Caco-2 (cell line): ENCODE data around the gene NOVA1. TPM values are rescaled to one million over a fixed set of nuclear protein-coding genes. Genes with fewer than 3 reads are reported as not detected.

ENCODE experiments used
- BruUV-seq: library from RNA; stranded (reverse); fragments of 400-500 nt; replicated peaks from 2 replicates; lab custom pipeline; 2021; lab: Mats Ljungman, UMichigan
- CTCF ChIA-PET: fragments of 300-600 bp; sonication (Branson Sonifier 250); formaldehyde crosslinking; loops from one replicate; lab custom pipeline; 2022; ENCODE audit warnings: antibody characterized with exemption; lab: Charles Lee
- POLR2A ChIA-PET: fragments of 300-600 bp; sonication (Branson Sonifier 250); formaldehyde crosslinking; loops from one replicate; lab custom pipeline; 2022; ENCODE audit warnings: antibody characterized with exemption; lab: Charles Lee
- DNase-seq, 2 experiments: peaks; one replicate each; pipeline versions ENCODE4 v3.0.0 to v3.0.0-alpha.2; 2020 to 2022
- H3K27me3 ChIP-seq: replicated peaks from 2 replicates; pipeline ENCODE4 v1.6.0; 2011; ENCODE audit warnings: low read length; ENCODE audit not compliant: control insufficient read depth, insufficient read depth
- H3K36me3 ChIP-seq: 2 replicates; pipeline ENCODE4 v1.5.1; 2011; ENCODE audit warnings: low read length; ENCODE audit not compliant: control insufficient read depth, insufficient read depth
- H3K4me1 ChIP-seq: fragments of 250-450 bp; sonication (Bioruptor Pico); 2 replicates; pipeline ENCODE4 v1.5.1; 2020; ENCODE audit warnings: mild to moderate bottlenecking
- H3K4me3 ChIP-seq: 2 replicates; pipeline ENCODE4 v1.5.1; 2011; ENCODE audit warnings: low read depth, mild to moderate bottlenecking, control low read depth, low read length
- H3K9me3 ChIP-seq: fragments of 250-450 bp; sonication (Bioruptor Pico); 2 replicates; pipeline ENCODE4 v1.5.1; 2020; ENCODE audit warnings: mild to moderate bottlenecking, moderate library complexity
- H3K27ac Mint-ChIP-seq: one replicate; pipeline ENCODE4 v1.8.0; 2022; ENCODE audit warnings: mixed read lengths; ENCODE audit not compliant: unreplicated experiment
- H3K27me3 Mint-ChIP-seq: one replicate; pipeline ENCODE4 v1.8.0; 2022; ENCODE audit warnings: mixed read lengths; ENCODE audit not compliant: insufficient read depth, unreplicated experiment
- H3K36me3 Mint-ChIP-seq: one replicate; pipeline ENCODE4 v1.8.0; 2022; ENCODE audit warnings: mild to moderate bottlenecking, mixed read lengths; ENCODE audit not compliant: insufficient read depth, unreplicated experiment
- H3K4me1 Mint-ChIP-seq: one replicate; pipeline ENCODE4 v1.8.0; 2022; ENCODE audit warnings: low read depth, mixed read lengths; ENCODE audit not compliant: unreplicated experiment
- H3K4me3 Mint-ChIP-seq: one replicate; pipeline ENCODE4 v1.8.0; 2022; ENCODE audit warnings: mild to moderate bottlenecking, moderate library complexity, mixed read lengths; ENCODE audit not compliant: unreplicated experiment
- H3K9me3 Mint-ChIP-seq: one replicate; pipeline ENCODE4 v1.8.0; 2022; ENCODE audit warnings: mixed read lengths; ENCODE audit not compliant: unreplicated experiment
- CTCF ChIP-seq, 2 experiments: fragments of 200-600 bp in 1 of 2; IDR thresholded peaks; 1 replicate in 1 of 2; 2 replicates in 1 of 2; pipeline versions ENCODE4 v1.5.1 to v1.8.0; 2011 to 2022; ENCODE audit warnings: antibody characterized with exemption in 1 of 2, control low read depth in 1 of 2, inconsistent platforms in 1 of 2, low read depth in 1 of 2, low read length in 1 of 2, mild to moderate bottlenecking in 1 of 2, moderate library complexity in 1 of 2; ENCODE audit not compliant: insufficient read depth in 1 of 2, severe bottlenecking in 1 of 2, unreplicated experiment in 1 of 2
- intact Hi-C: fragments of 100-400 bp; cut with micrococcal nuclease; formaldehyde crosslinking; loops from one replicate; pipeline ENCODE4 v1.10.0; 2022; ENCODE audit not compliant: unreplicated experiment
- total RNA-seq: library from RNA; stranded (reverse); gene quantifications from 2 replicates; pipeline ENCODE4 v1.2.3, GENCODE V29; 2022

NOVA1 gene
- total RNA-seq, 1 experiment from 2014 or later: not detected

GRCh38 chr14:26621364-26621763 is 23.5 kb upstream of the NOVA1 start:
- Mint-ChIP-seq H3K36me3 (no peaks in the 10 kb centered on the region), H3K27me3 (no peaks in the 10 kb centered on the region), H3K9me3 (no peaks in the 10 kb centered on the region), H3K27ac (no peak overlapping the region), H3K4me1 (no peaks in the 10 kb centered on the region), H3K4me3 (no peak overlapping the region)
- CTCF ChIA-PET: no interaction called here
- intact Hi-C loops: no loop called here
- no peak for TF ChIP-seq CTCF (IDR thresholded peaks at IDR 0.05; ENCODE audit: insufficient read depth in 1 of 2, low read depth in 1 of 2, low read length in 1 of 2, severe bottlenecking in 1 of 2, unreplicated experiment in 1 of 2)
- H3K9me3 ChIP-seq: no peaks in the 10 kb centered on the region
- no peaks in the 10 kb centered on the region for H3K27me3 ChIP-seq
- DNase-seq: no peak
- BruUV-seq: no TSS peak
- POLR2A ChIA-PET: no interaction called here
- no peaks in the 10 kb centered on the region for H3K4me1 ChIP-seq
- no peak overlapping the region for H3K4me3 ChIP-seq
- H3K36me3 ChIP-seq: no peaks in the 10 kb centered on the region

GRCh38 chr14:26611259-26611658 is 13.4 kb upstream of the NOVA1 start:
- no peaks in the 10 kb centered on the region for H3K36me3 Mint-ChIP-seq
- DNase-seq: no peak
- H3K4me3 Mint-ChIP-seq: no peak overlapping the region
- BruUV-seq: no TSS peak
- Histone ChIP-seq H3K36me3 (no peaks in the 10 kb centered on the region), H3K27me3 (no peaks in the 10 kb centered on the region), H3K9me3 (no peaks in the 10 kb centered on the region), H3K4me3 (no peak overlapping the region), H3K4me1 (no peaks in the 10 kb centered on the region)
- no peaks in the 10 kb centered on the region for H3K27me3 Mint-ChIP-seq
- H3K4me1 Mint-ChIP-seq: no peaks in the 10 kb centered on the region
- no peak for TF ChIP-seq CTCF (IDR thresholded peaks at IDR 0.05; ENCODE audit: insufficient read depth in 1 of 2, low read depth in 1 of 2, low read length in 1 of 2, severe bottlenecking in 1 of 2, unreplicated experiment in 1 of 2)
- ChIA-PET CTCF (no interaction called here), POLR2A (no interaction called here)
- H3K27ac Mint-ChIP-seq: no peak overlapping the region
- H3K9me3 Mint-ChIP-seq: no peaks in the 10 kb centered on the region
- intact Hi-C loops: no loop called here

- Histone ChIP-seq H3K9me3 (no peaks in the 10 kb centered on the region), H3K4me3 (no peak overlapping the region), H3K36me3 (no peaks in the 10 kb centered on the region), H3K4me1 (no peaks in the 10 kb centered on the region), H3K27me3 (no peaks in the 10 kb centered on the region)
- H3K4me3 Mint-ChIP-seq: no peak overlapping the region
- DNase-seq: no peak
- intact Hi-C loops: no loop called here
- ChIA-PET POLR2A (no interaction called here), CTCF (no interaction called here)
- H3K27ac Mint-ChIP-seq: no peak overlapping the region
- H3K27me3 Mint-ChIP-seq: no peaks in the 10 kb centered on the region
- no peaks in the 10 kb centered on the region for H3K9me3 Mint-ChIP-seq
- H3K4me1 Mint-ChIP-seq: no peaks in the 10 kb centered on the region
- no peak for TF ChIP-seq CTCF (IDR thresholded peaks at IDR 0.05; ENCODE audit: insufficient read depth in 1 of 2, low read depth in 1 of 2, low read length in 1 of 2, severe bottlenecking in 1 of 2, unreplicated experiment in 1 of 2)
- no TSS peak for BruUV-seq
- no peaks in the 10 kb centered on the region for H3K36me3 Mint-ChIP-seq
Observed at GRCh38 chr14:26606729-26607312, 9.0 kb upstream of the NOVA1 start.
